Tibial nerve (tissue), 3 donors: Measurements from ENCODE around the gene PSG1.
"Not testable (repeated sequence)": the region's sequence is repeated elsewhere in the genome, so short reads cannot be mapped to it uniquely, and the experiment has no call there.

Experiments used
- CTCF ChIP-seq, 5 experiments: fragments of 200-600 bp in 3 of 5; fragments of 450-650 bp in 2 of 5; sonication (generic) in 3 of 5; IDR thresholded peaks; one replicate each; pipeline ENCODE4 v1.5.1; 2016 to 2019; ENCODE audit warnings: antibody characterized with exemption in 5 of 5, mild to moderate bottlenecking in 3 of 5, moderate library complexity in 2 of 5
- POLR2A ChIP-seq, 2 donors: fragments of 450-650 bp; IDR thresholded peaks; one replicate each; pipeline ENCODE4 v1.6.1; 2017; ENCODE audit warnings: antibody characterized with exemption in 2 of 2, mild to moderate bottlenecking in 2 of 2, moderate library complexity in 2 of 2

GRCh38 chr19:42917634-42918033, 38.1 kb upstream of the PSG1 start, which contains the start of gene PSG6:
- TF ChIP-seq CTCF, POLR2A (IDR thresholded peaks at IDR 0.05): not testable (repeated sequence)
